SH-SY5Y (cell line): ENCODE results near the gene IRAK1.

ENCODE experiments used
- GATA2 ChIP-seq: IDR thresholded peaks from 2 replicates; pipeline ENCODE4 v1.6.1; 2011; ENCODE audit warnings: mild to moderate bottlenecking, low read depth, low read length
- GATA3 ChIP-seq: IDR thresholded peaks from 2 replicates; pipeline ENCODE4 v1.6.1; 2011; ENCODE audit warnings: low read depth, mild to moderate bottlenecking, low read length, moderate library complexity

DNA sequence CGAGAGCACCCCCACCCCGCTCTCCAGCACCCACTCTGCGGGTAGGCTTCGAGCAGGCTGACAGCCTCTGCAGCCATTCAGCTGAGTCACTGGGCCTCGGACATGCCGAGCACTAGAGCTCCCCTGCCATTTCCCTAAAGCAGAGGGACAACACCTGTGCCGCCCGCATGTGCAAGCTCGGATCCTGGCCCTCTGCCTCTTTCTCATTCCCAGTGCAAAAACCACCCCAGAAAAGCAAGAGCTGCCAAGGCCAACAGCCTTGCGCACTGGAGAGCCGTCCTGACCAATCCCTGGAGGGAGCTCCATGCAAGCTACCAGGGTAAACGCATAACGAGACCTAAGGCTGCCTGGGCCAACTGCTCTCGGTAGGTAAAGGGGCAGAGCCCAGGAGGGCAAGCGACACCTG is 53.4 kb downstream of the IRAK1 start:
- TF ChIP-seq GATA2 (no peak), GATA3 (no peak)
